ENCODE results near the gene MOCOS.

DNA sequence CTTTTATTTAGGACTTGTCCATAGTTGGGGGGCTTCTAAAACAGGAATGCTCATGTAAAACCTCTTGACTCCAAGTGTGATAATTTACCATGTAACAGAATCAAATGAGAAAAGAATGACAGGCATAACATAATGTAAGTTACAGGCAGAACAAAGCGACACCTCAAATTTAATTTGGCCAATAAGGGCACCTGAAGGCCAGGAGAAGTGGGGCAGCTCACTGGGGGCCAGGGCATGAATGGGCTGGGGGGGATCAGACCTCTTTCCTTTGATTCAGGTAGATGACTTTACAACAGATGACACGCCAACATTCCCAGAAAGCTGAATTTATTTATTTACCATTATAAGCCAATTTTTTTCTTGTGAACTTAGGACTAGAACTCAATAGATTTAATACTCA is 14.5 kb downstream of the MOCOS start:
- TF ChIP-seq ZNF274 (IDR thresholded peaks at IDR 0.05; ENCODE audit: low read depth, low read length) (no peak), SUZ12 (IDR thresholded peaks at IDR 0.05; ENCODE audit: extremely low read depth, insufficient read depth, insufficient read length) (no peak), YY1 (IDR thresholded peaks at IDR 0.05; ENCODE audit: insufficient read depth, insufficient read length) (no peak)
